Keratinocyte (primary cell): ENCODE data around the gene ULK3. TPM values are rescaled to one million over a fixed set of nuclear protein-coding genes. Genes with fewer than 3 reads are reported as not detected.

ENCODE experiments used
- DNase-seq: peaks from one replicate; pipeline ENCODE4 v3.0.0-alpha.2; 2011; ENCODE audit warnings: low read depth, missing footprints, low spot score
- FAIRE-seq: peaks from 2 replicates; lab custom pipeline; 2011; peaks lifted over from hg19 to GRCh38; lab: Jason Lieb, UNC
- H2AFZ ChIP-seq: 2 replicates; pipeline ENCODE4 v1.6.0; 2012; ENCODE audit warnings: low read length, control low read depth, inconsistent platforms; ENCODE audit not compliant: control insufficient read depth
- H3K27ac ChIP-seq: 2 replicates; pipeline ENCODE4 v1.5.1; 2011; ENCODE audit warnings: low read length; ENCODE audit not compliant: control insufficient read depth, insufficient read depth
- H3K27me3 ChIP-seq: 3 replicates; pipeline ENCODE4 v1.6.0; 2011; ENCODE audit warnings: low read length; ENCODE audit not compliant: control insufficient read depth, insufficient read depth; ENCODE audit errors: extremely low read depth
- H3K36me3 ChIP-seq, 2 experiments: 2 replicates in 1 of 2; 3 replicates in 1 of 2; pipeline ENCODE4 v1.5.1; 2011; ENCODE audit warnings: low read length in 2 of 2, mild to moderate bottlenecking in 1 of 2; ENCODE audit not compliant: control insufficient read depth in 2 of 2, insufficient read depth in 2 of 2; ENCODE audit errors: extremely low read depth in 1 of 2
- H3K4me1 ChIP-seq: 3 replicates; pipeline ENCODE4 v1.5.1; 2011; ENCODE audit warnings: low read length; ENCODE audit not compliant: control insufficient read depth, insufficient read depth; ENCODE audit errors: extremely low read depth
- H3K4me2 ChIP-seq: 3 replicates; pipeline ENCODE4 v1.6.0; 2011; ENCODE audit warnings: low read depth, low read length; ENCODE audit not compliant: control insufficient read depth, insufficient read depth; ENCODE audit errors: extremely low read depth
- H3K4me3 ChIP-seq, 3 experiments: fragments of 200-600 bp in 1 of 3; sonication (generic) in 1 of 3; 2 replicates in 2 of 3; 3 replicates in 1 of 3; pipeline ENCODE4 v1.5.1; 2011 to 2016; ENCODE audit warnings: low read length in 3 of 3, mild to moderate bottlenecking in 3 of 3, control low read depth in 2 of 3, inconsistent platforms in 1 of 3, low read depth in 1 of 3, mixed read lengths in 1 of 3, mixed run types in 1 of 3, moderate library complexity in 1 of 3; ENCODE audit not compliant: control insufficient read depth in 2 of 3, insufficient read depth in 2 of 3; ENCODE audit errors: extremely low read depth in 1 of 3
- H3K79me2 ChIP-seq: 2 replicates; pipeline ENCODE4 v1.6.0; 2012; ENCODE audit warnings: low read length; ENCODE audit not compliant: control insufficient read depth, insufficient read depth
- H3K9ac ChIP-seq: 3 replicates; pipeline ENCODE4 v1.6.0; 2011; ENCODE audit warnings: low read length; ENCODE audit not compliant: control insufficient read depth, insufficient read depth; ENCODE audit errors: extremely low read depth
- H3K9me1 ChIP-seq: 3 replicates; pipeline ENCODE4 v1.6.0; 2011; ENCODE audit warnings: low read length; ENCODE audit not compliant: control insufficient read depth, insufficient read depth; ENCODE audit errors: extremely low read depth
- H3K9me3 ChIP-seq: 2 replicates; pipeline ENCODE4 v1.5.1; 2012; ENCODE audit warnings: low read depth, low read length; ENCODE audit not compliant: control insufficient read depth
- H4K20me1 ChIP-seq: 3 replicates; pipeline ENCODE4 v1.6.0; 2011; ENCODE audit warnings: low read length; ENCODE audit not compliant: control insufficient read depth, insufficient read depth; ENCODE audit errors: extremely low read depth
- CTCF ChIP-seq, 3 experiments: IDR thresholded peaks in 1 of 3; conservative IDR thresholded peaks in 1 of 3; optimal IDR thresholded peaks in 1 of 3; 2 replicates in 2 of 3; 3 replicates in 1 of 3; pipeline versions ENCODE3 to v1.5.1; 2011; ENCODE audit warnings: low read length in 3 of 3, mild to moderate bottlenecking in 3 of 3, moderate library complexity in 2 of 3, control low read depth in 1 of 3, inconsistent platforms in 1 of 3; ENCODE audit not compliant: insufficient read depth in 2 of 3; ENCODE audit errors: extremely low read depth in 1 of 3
- EZH2 ChIP-seq: IDR thresholded peaks from one replicate; pipeline ENCODE4 v1.6.1; 2012; ENCODE audit warnings: inconsistent platforms, mild to moderate bottlenecking, low read length, moderate library complexity
- dilution Hi-C: fragments of 300-500 bp; cut with MboI; formaldehyde crosslinking; loops from one replicate; pipeline ENCODE4 v1.7.0; 2020; ENCODE audit warnings: low sequenced_read_pairs; ENCODE audit not compliant: extremely low pct_ligation_motif_present
- polyA plus RNA-seq, 5 experiments: library from polyadenylated mRNA; depleted of rRNA in 3 of 5; stranded (reverse) in 3 of 5; stranded (forward) in 1 of 5; unstranded in 1 of 5; fragments of >200 nt; gene quantifications; 1 replicate in 1 of 5; 2 replicates in 3 of 5; 3 replicates in 1 of 5; pipeline versions ENCODE4 v1.2.1 to v1.2.3, GENCODE V29; 2011 to 2012; ENCODE audit warnings: missing spikeins in 2 of 5, low read depth in 1 of 5, low replicate concordance in 1 of 5

Gene ULK3
- polyA plus RNA-seq, 1 donor (not counting 4 experiments of a cell fraction or from before 2014, with no cell fraction given): 16.5 TPM

GRCh38 chr15:74889883-74890664 is 47.1 kb upstream of the ULK3 start, which contains the start of gene MPI:
Gene MPI (plus strand): TSS chr15:74890042. CDS start chr15:74890074, 32 bp downstream.
- peaks cover 2 to 6% of the 10 kb centered on the region in 2 experiments for H3K36me3 ChIP-seq
- TF ChIP-seq CTCF (optimal IDR thresholded peaks at IDR 0.05 in 1 of 3, IDR thresholded peaks at IDR 0.05 in 1 of 3, conservative IDR thresholded peaks at IDR 0.05 in 1 of 3; ENCODE audit: extremely low read depth in 1 of 3, insufficient read depth in 2 of 3, low read length in 3 of 3) (no peak), EZH2 (no peak)
- peaks cover 28% of the 10 kb centered on the region for H3K4me1 ChIP-seq
- H2AFZ ChIP-seq: peak within 1 kb of the TSS; percentile 97
- no peak for DNase-seq
- FAIRE-seq: no peak
- H3K79me2 ChIP-seq: peaks cover 6% of the 10 kb centered on the region
- peak within 1 kb of the TSS; percentile 74 for H3K27ac ChIP-seq
- peak within 1 kb of the TSS; percentile 82 to 95 (median 89) for H3K4me3 ChIP-seq
- no peaks in the 10 kb centered on the region for H3K9me1 ChIP-seq
- no peaks in the 10 kb centered on the region for H4K20me1 ChIP-seq
- dilution Hi-C loops: no loop called here
- no peaks in the 10 kb centered on the region for H3K9me3 ChIP-seq
- H3K27me3 ChIP-seq: no peaks in the 10 kb centered on the region
- H3K4me2 ChIP-seq: peak within 1 kb of the TSS; percentile 90
- peak within 1 kb of the TSS; percentile 89 for H3K9ac ChIP-seq

- Histone ChIP-seq H3K4me3 (peak overlapping the region; percentile 82 to 95 (median 89)), H4K20me1 (no peaks in the 10 kb centered on the region), H3K27me3 (no peaks in the 10 kb centered on the region), H3K27ac (peak overlapping the region; percentile 34), H3K4me1 (peaks cover 34% of the 10 kb centered on the region), H3K79me2 (peaks cover 6% of the 10 kb centered on the region), H3K9ac (peak overlapping the region; percentile 89), H3K4me2 (peak overlapping the region; percentile 90), H3K36me3 (peaks cover 2 to 6% of the 10 kb centered on the region in 2 experiments), H3K9me1 (no peaks in the 10 kb centered on the region), H2AFZ (peak overlapping the region; percentile 89), H3K9me3 (no peaks in the 10 kb centered on the region)
- no peak for TF ChIP-seq CTCF (optimal IDR thresholded peaks at IDR 0.05 in 1 of 3, IDR thresholded peaks at IDR 0.05 in 1 of 3, conservative IDR thresholded peaks at IDR 0.05 in 1 of 3; ENCODE audit: extremely low read depth in 1 of 3, insufficient read depth in 2 of 3, low read length in 3 of 3)
- TF ChIP-seq EZH2: no peak
- no peak for FAIRE-seq
- DNase-seq: no peak
- dilution Hi-C loops: no loop called here
These were observed 46.5 kb upstream of the ULK3 start for GRCh38 chr15:74889390-74889882.
